ENCODE data around the gene P4HA2. TPM values are rescaled to one million over a fixed set of nuclear protein-coding genes. Genes with fewer than 3 reads are reported as not detected.

P4HA2 gene
- polyA plus RNA-seq, 1 of the 3 experiments (the other 2 are of a cell fraction), result 67.2 TPM

DNA sequence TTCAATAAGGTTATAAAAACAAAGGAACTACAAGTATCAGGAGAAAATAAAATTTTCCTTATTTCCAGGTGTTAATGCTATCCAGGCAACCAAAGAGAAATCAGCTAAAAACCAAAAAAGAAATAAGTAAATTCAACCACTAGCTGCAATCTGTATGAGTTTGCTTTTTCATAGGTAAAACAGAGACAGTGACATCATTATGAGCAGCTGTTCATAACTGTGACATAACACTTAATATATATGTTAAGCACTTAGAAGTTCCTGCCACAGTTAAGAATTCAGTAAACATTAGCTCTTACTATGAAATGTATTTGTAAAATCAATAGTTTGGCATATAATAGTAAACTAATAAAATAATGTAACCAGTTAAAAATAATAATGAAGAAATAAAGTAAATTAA, 20.9 kb downstream of the P4HA2 start:
- Histone ChIP-seq H3K27ac (ENCODE audit: low read depth in 2 of 2, low read length in 1 of 2) (no peak overlapping the region), H3F3A (replicated peaks; ENCODE audit: insufficient read depth) (no peaks in the 10 kb centered on the region), H3K36me3 (replicated peaks in 1 of 2; ENCODE audit: control insufficient read depth in 1 of 2, insufficient read depth in 2 of 2, low read length in 1 of 2) (peaks cover 20 to 37% of the 10 kb centered on the region in 2 experiments), H3K4me1 (ENCODE audit: control insufficient read depth in 1 of 2, insufficient read depth in 2 of 2, low read depth in 1 of 2, low read length in 1 of 2) (peaks cover 0 to 9% of the 10 kb centered on the region in 2 experiments; a peak in 1 of 4 replicates), H3K4me3 (ENCODE audit: low read depth in 2 of 2, low read length in 1 of 2) (no peak overlapping the region), H3K9me3 (no peaks in the 10 kb centered on the region), H3K9ac (no peak overlapping the region), H4K20me1 (ENCODE audit: insufficient read depth) (no peaks in the 10 kb centered on the region), H3K4me2 (no peak overlapping the region), H3K9me2 (no peaks in the 10 kb centered on the region), H3K27me3 (ENCODE audit: insufficient read depth) (no peaks in the 10 kb centered on the region), H2AFZ (ENCODE audit: low read depth) (no peak overlapping the region), H3K79me2 (ENCODE audit: insufficient read depth) (no peaks in the 10 kb centered on the region)
- DNase-seq, result no peak
- ChIA-PET CTCF (interaction anchor here (2.0 to 2.2 kb wide), 2 partner anchors 17 to 31 kb away, joined by 8 to 10 read pairs; no protein-coding TSS in a partner anchor), POLR2A (no interaction called here)
- no peak for TF ChIP-seq NRF1 (IDR thresholded peaks at IDR 0.05; ENCODE audit: low read depth, low read length)
- TF ChIP-seq, protein P1, sequence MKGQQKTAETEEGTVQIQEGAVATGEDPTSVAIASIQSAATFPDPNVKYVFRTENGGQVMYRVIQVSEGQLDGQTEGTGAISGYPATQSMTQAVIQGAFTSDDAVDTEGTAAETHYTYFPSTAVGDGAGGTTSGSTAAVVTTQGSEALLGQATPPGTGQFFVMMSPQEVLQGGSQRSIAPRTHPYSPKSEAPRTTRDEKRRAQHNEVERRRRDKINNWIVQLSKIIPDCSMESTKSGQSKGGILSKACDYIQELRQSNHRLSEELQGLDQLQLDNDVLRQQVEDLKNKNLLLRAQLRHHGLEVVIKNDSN (IDR thresholded peaks at IDR 0.05; ENCODE audit: borderline replicate concordance, low read depth), result no peak
- TF ChIP-seq, protein P2, sequence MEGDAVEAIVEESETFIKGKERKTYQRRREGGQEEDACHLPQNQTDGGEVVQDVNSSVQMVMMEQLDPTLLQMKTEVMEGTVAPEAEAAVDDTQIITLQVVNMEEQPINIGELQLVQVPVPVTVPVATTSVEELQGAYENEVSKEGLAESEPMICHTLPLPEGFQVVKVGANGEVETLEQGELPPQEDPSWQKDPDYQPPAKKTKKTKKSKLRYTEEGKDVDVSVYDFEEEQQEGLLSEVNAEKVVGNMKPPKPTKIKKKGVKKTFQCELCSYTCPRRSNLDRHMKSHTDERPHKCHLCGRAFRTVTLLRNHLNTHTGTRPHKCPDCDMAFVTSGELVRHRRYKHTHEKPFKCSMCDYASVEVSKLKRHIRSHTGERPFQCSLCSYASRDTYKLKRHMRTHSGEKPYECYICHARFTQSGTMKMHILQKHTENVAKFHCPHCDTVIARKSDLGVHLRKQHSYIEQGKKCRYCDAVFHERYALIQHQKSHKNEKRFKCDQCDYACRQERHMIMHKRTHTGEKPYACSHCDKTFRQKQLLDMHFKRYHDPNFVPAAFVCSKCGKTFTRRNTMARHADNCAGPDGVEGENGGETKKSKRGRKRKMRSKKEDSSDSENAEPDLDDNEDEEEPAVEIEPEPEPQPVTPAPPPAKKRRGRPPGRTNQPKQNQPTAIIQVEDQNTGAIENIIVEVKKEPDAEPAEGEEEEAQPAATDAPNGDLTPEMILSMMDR (IDR thresholded peaks at IDR 0.05), result no peak
- TF ChIP-seq NFIC (IDR thresholded peaks at IDR 0.05; ENCODE audit: borderline replicate concordance), result no peak
- no peak for TF ChIP-seq RAD21 (IDR thresholded peaks at IDR 0.05; ENCODE audit: low read length)
- no peak for TF ChIP-seq TAF1 (IDR thresholded peaks at IDR 0.05; ENCODE audit: borderline replicate concordance, low read depth, low read length)
- no peak for TF ChIP-seq RFX5 (IDR thresholded peaks at IDR 0.05; ENCODE audit: low read length)
- TF ChIP-seq, protein P3, sequence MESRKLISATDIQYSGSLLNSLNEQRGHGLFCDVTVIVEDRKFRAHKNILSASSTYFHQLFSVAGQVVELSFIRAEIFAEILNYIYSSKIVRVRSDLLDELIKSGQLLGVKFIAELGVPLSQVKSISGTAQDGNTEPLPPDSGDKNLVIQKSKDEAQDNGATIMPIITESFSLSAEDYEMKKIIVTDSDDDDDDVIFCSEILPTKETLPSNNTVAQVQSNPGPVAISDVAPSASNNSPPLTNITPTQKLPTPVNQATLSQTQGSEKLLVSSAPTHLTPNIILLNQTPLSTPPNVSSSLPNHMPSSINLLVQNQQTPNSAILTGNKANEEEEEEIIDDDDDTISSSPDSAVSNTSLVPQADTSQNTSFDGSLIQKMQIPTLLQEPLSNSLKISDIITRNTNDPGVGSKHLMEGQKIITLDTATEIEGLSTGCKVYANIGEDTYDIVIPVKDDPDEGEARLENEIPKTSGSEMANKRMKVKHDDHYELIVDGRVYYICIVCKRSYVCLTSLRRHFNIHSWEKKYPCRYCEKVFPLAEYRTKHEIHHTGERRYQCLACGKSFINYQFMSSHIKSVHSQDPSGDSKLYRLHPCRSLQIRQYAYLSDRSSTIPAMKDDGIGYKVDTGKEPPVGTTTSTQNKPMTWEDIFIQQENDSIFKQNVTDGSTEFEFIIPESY (IDR thresholded peaks at IDR 0.05; ENCODE audit: borderline replicate concordance, low read depth), result no peak
- TF ChIP-seq YY1 (IDR thresholded peaks at IDR 0.05; ENCODE audit: low read depth), result no peak
- no peak for TF ChIP-seq FOXJ3 (CRISPR knock-in tag; IDR thresholded peaks at IDR 0.05)
- TF ChIP-seq, protein P4, sequence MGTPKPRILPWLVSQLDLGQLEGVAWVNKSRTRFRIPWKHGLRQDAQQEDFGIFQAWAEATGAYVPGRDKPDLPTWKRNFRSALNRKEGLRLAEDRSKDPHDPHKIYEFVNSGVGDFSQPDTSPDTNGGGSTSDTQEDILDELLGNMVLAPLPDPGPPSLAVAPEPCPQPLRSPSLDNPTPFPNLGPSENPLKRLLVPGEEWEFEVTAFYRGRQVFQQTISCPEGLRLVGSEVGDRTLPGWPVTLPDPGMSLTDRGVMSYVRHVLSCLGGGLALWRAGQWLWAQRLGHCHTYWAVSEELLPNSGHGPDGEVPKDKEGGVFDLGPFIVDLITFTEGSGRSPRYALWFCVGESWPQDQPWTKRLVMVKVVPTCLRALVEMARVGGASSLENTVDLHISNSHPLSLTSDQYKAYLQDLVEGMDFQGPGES (IDR thresholded peaks at IDR 0.05; ENCODE audit: low read depth, low read length), result no peak
- no peak for TF ChIP-seq SIN3A (IDR thresholded peaks at IDR 0.05; ENCODE audit: borderline replicate concordance, low read depth, low read length)
- TF ChIP-seq CHD2 (IDR thresholded peaks at IDR 0.05; ENCODE audit: low read length, partially characterized antibody), result no peak
- TF ChIP-seq POLR2AphosphoS5 (IDR thresholded peaks at IDR 0.05; ENCODE audit: low read depth, low read length), result no peak
- TF ChIP-seq, protein P5, sequence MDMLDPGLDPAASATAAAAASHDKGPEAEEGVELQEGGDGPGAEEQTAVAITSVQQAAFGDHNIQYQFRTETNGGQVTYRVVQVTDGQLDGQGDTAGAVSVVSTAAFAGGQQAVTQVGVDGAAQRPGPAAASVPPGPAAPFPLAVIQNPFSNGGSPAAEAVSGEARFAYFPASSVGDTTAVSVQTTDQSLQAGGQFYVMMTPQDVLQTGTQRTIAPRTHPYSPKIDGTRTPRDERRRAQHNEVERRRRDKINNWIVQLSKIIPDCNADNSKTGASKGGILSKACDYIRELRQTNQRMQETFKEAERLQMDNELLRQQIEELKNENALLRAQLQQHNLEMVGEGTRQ (IDR thresholded peaks at IDR 0.05; ENCODE audit: borderline replicate concordance, low read depth, low read length), result no peak

All from SK-N-SH (cell line).